DOHH2 (cell line): Measurements from ENCODE around the gene DCAF8.

ENCODE experiments used
- H3F3A ChIP-seq: fragments of 200-600 bp; sonication (generic), shearing (Covaris generic); 2 replicates; pipeline ENCODE4 v1.6.0; 2016; ENCODE audit warnings: antibody characterized with exemption, mild to moderate bottlenecking; ENCODE audit not compliant: control insufficient read depth, insufficient read depth
- H3K27ac ChIP-seq: fragments of 200-600 bp; sonication (generic); 2 replicates; pipeline ENCODE4 v1.5.1; 2014; ENCODE audit warnings: low read depth, mild to moderate bottlenecking, low read length, moderate library complexity
- H3K27me3 ChIP-seq: fragments of 200-600 bp; sonication (generic); 2 replicates; pipeline ENCODE4 v1.6.1; 2014; ENCODE audit warnings: mild to moderate bottlenecking, low read length, mixed read lengths; ENCODE audit not compliant: control insufficient read depth
- H3K36me3 ChIP-seq: fragments of 200-600 bp; sonication (generic); 2 replicates; pipeline ENCODE4 v1.6.1; 2014; ENCODE audit warnings: mild to moderate bottlenecking, low read length, moderate library complexity, mixed read lengths; ENCODE audit not compliant: control insufficient read depth
- H3K4me1 ChIP-seq: fragments of 200-600 bp; sonication (generic); 2 replicates; pipeline ENCODE4 v1.6.1; 2014; ENCODE audit warnings: mild to moderate bottlenecking, low read length, mixed read lengths; ENCODE audit not compliant: control insufficient read depth
- H3K4me2 ChIP-seq: fragments of 200-600 bp; sonication (generic); 2 replicates; pipeline ENCODE4 v1.6.0; 2014; ENCODE audit warnings: mild to moderate bottlenecking, low read length, moderate library complexity
- H3K4me3 ChIP-seq: fragments of 200-600 bp; sonication (generic); 2 replicates; pipeline ENCODE4 v1.5.1; 2014; ENCODE audit warnings: mild to moderate bottlenecking, low read length, mixed read lengths
- H3K79me2 ChIP-seq: fragments of 200-600 bp; sonication (generic); 2 replicates; pipeline ENCODE4 v1.6.1; 2014; ENCODE audit warnings: mild to moderate bottlenecking, low read length, mixed read lengths; ENCODE audit not compliant: control insufficient read depth
- H3K9me2 ChIP-seq: fragments of 200-600 bp; sonication (generic); replicated peaks from 2 replicates; pipeline ENCODE4 v1.6.1; 2014; ENCODE audit warnings: mild to moderate bottlenecking, low read length, mixed read lengths; ENCODE audit not compliant: control insufficient read depth
- H3K9me3 ChIP-seq: fragments of 200-600 bp; sonication (generic); 2 replicates; pipeline ENCODE4 v1.6.1; 2014; ENCODE audit warnings: antibody characterized with exemption, low read length, mixed read lengths; ENCODE audit not compliant: control insufficient read depth, insufficient read depth
- H4K20me1 ChIP-seq: fragments of 200-600 bp; sonication (generic); 2 replicates; pipeline ENCODE4 v1.6.0; 2014; ENCODE audit warnings: low read depth, mild to moderate bottlenecking, antibody characterized with exemption, low read length, moderate library complexity; ENCODE audit not compliant: control insufficient read depth, insufficient read depth
- EZH2phosphoT487 ChIP-seq: fragments of 200-600 bp; sonication (generic); IDR thresholded peaks from 2 replicates; pipeline ENCODE4 v1.6.1; 2017; ENCODE audit warnings: borderline replicate concordance, mild to moderate bottlenecking, antibody characterized with exemption, low read length, moderate library complexity, mixed read lengths
- TF ChIP-seq, protein P1 (sequence below): fragments of 200-600 bp; sonication (generic); IDR thresholded peaks from one replicate; pipeline ENCODE4 v1.5.1; 2014; ENCODE audit warnings: antibody characterized with exemption, mild to moderate bottlenecking, low read depth, low read length; ENCODE audit not compliant: poor library complexity, severe bottlenecking

DCAF8 gene

GRCh38 chr1:160167056-160167455, 95.3 kb downstream of the DCAF8 start:
- Histone ChIP-seq H3K79me2 (no peaks in the 10 kb centered on the region), H4K20me1 (no peaks in the 10 kb centered on the region), H3K4me3 (no peak overlapping the region), H3K9me2 (no peaks in the 10 kb centered on the region), H3K36me3 (no peaks in the 10 kb centered on the region), H3K4me2 (no peak overlapping the region), H3F3A (0 out of 2 replicates have a peak, but pooled peaks cover 2% of the 10 kb centered on the region), H3K9me3 (no peaks in the 10 kb centered on the region), H3K27ac (no peak overlapping the region), H3K4me1 (peaks cover 12% of the 10 kb centered on the region), H3K27me3 (peaks cover 14% of the 10 kb centered on the region; the same call in 1 of the 2 replicates)
- TF ChIP-seq, protein P1, sequence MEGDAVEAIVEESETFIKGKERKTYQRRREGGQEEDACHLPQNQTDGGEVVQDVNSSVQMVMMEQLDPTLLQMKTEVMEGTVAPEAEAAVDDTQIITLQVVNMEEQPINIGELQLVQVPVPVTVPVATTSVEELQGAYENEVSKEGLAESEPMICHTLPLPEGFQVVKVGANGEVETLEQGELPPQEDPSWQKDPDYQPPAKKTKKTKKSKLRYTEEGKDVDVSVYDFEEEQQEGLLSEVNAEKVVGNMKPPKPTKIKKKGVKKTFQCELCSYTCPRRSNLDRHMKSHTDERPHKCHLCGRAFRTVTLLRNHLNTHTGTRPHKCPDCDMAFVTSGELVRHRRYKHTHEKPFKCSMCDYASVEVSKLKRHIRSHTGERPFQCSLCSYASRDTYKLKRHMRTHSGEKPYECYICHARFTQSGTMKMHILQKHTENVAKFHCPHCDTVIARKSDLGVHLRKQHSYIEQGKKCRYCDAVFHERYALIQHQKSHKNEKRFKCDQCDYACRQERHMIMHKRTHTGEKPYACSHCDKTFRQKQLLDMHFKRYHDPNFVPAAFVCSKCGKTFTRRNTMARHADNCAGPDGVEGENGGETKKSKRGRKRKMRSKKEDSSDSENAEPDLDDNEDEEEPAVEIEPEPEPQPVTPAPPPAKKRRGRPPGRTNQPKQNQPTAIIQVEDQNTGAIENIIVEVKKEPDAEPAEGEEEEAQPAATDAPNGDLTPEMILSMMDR, result no peak
- no peak for TF ChIP-seq EZH2phosphoT487

DNA sequence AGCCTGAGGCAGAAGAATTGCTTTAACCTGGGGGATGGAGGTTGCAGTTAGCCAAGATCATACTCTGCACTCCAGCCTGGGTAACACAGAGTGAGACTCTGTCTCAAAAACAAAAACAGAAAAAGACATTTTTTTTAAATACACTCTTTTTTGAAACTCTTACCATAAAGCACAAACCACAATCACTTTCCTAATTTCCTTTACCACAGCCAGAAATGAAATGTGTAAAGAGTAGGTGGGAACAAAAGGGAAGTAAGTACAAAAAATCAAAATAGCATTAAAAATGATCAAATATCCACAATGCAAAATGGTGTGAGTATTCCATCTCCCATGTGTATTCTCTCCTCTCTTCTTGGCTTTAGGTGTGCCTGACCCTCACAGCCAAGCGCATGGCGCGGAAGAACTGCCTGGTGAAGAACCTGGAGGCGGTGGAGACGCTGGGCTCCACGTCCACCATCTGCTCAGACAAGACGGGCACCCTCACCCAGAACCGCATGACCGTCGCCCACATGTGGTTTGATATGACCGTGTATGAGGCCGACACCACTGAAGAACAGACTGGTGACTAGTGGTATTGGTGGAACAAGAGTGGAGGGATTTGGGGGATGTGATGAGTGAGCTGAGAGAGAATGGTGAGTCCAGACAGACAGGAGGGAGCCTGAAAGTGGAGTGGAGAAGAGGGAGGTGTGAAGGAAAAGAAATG, 96.0 kb downstream of the DCAF8 start:
- no peak overlapping the region for H3K4me3 ChIP-seq
- H4K20me1 ChIP-seq, result no peaks in the 10 kb centered on the region
- peaks cover 12% of the 10 kb centered on the region for H3K4me1 ChIP-seq
- H3F3A ChIP-seq, result 0 out of 2 replicates have a peak, but pooled peaks cover 2% of the 10 kb centered on the region
- H3K9me3 ChIP-seq, result no peaks in the 10 kb centered on the region
- peaks cover 13% of the 10 kb centered on the region; the same call in 1 of the 2 replicates for H3K27me3 ChIP-seq
- H3K27ac ChIP-seq, result no peak overlapping the region
- no peak for TF ChIP-seq EZH2phosphoT487
- TF ChIP-seq, protein P1, result no peak
- no peak overlapping the region for H3K4me2 ChIP-seq
- no peaks in the 10 kb centered on the region for H3K9me2 ChIP-seq
- H3K36me3 ChIP-seq, result no peaks in the 10 kb centered on the region
- no peaks in the 10 kb centered on the region for H3K79me2 ChIP-seq
